Cerebellar cortex (tissue), 1 donor: ENCODE data around the gene NOL9.
A peak's percentile ranks its signal among the peaks of the same experiment; 100 is the strongest.

ENCODE experiments used
- DNase-seq: peaks from one replicate; pipeline ENCODE4 v3.0.0-alpha.2; 2015; ENCODE audit warnings: low spot score

The NOL9 gene

DNA sequence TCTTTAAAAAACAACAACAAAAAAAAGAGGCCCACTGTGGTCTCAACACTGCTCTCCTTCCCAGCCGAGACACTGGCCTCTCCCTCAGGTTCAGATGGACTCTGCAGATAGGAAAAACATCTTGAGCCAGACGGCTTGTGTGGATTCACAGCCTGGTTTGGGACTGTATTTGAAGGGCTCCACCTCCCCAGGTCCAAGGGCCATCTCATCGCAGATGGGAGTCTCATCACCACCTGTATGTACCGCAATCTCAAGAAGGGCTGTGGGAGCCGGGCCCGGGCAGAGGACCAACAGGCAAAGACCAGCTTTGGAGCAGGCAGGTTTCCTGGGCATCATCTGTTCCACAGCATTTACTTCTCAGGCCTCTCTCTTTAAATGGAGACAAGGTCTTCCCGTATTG, 35.7 kb upstream of the NOL9 start:
- DNase-seq: no peak

DNA sequence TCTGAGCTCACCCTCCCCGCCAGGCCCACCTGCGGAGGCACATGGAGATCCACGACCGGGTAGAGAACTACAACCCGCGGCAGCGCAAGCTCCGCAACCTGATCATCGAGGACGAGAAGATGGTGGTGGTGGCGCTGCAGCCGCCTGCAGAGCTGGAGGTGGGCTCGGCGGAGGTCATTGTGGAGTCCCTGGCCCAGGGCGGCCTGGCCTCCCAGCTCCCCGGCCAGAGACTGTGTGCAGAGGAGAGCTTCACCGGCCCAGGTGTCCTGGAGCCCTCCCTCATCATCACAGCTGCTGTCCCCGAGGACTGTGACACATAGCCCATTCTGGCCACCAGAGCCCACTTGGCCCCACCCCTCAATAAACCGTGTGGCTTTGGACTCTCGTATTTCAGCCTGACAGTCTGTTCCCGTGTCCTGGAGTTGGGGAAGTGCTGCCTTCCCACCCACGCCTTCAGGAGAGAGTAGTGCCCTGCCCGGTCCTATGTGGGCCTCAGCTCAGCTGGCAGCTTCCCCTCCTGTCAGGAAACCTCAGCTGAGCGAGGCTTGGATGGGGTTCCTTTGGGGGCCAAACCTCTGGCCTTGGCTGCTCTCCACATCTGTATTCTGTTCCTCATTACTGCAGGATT, 34.7 kb upstream of the NOL9 start:
- DNase-seq: no peak

DNA sequence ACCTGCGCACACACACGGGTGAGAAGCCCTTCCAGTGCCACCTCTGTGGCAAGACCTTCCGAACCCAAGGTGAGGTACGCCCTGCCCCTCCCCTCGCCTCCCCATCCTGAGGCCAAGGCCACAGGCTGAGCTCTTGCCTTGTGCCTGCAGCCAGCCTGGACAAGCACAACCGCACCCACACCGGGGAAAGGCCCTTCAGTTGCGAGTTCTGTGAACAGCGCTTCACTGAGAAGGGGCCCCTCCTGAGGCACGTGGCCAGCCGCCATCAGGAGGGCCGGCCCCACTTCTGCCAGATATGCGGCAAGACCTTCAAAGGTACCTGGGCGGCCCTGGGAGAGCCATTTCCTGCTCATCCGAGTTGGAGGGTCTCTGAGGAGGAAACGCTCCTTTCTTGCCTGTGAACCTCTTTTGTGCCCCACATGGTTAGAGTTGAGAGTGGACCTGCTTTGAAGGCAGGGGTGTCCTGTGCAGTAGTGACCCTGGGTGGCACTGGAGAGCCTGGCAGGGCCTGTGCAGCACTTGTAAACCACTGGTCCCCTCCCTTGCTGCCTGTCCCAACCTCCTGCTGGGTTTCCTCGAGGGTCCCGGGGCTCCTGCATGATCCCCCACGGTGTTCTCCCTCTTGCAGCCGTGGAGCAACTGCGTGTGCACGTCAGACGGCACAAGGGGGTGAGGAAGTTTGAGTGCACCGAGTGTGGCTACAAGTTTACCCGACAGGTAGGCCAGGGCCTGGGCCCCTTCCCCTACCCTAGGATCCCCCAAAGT, 34.0 kb upstream of the NOL9 start:
- DNase-seq: no peak

DNA sequence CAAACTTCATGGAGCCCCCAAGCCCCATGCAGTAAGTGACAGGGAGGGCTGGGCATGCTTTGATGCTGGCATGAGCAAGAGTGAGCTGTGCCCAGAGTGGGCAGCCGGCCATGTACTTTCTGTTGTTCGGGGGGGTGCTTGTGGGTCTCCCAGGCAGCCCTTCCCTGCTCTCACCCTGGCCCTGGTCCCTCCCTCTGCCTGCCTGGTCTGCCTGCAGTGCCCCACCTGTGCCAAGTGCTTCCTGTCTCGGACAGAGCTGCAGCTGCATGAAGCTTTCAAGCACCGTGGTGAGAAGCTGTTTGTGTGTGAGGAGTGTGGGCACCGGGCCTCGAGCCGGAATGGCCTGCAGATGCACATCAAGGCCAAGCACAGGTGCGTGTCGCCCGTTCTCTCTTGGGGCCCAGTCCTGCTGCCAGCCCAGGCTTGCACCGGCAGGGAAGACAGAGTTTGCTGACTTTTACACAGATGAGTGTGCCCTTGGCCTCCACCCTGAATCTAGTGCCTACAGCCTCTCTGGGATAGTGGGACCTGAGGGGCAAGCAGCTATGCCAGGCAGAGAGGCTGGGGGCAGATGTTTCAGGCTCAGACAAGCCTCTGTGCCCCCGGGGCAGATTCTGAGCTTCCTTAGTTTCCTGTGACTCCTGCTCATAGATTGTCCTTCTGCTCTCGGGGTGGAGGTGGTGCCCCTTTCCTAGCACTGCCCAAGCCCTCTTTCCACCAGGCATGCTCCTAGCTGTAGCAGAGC, 33.1 kb upstream of the NOL9 start:
- peak; percentile 75 for DNase-seq

DNA sequence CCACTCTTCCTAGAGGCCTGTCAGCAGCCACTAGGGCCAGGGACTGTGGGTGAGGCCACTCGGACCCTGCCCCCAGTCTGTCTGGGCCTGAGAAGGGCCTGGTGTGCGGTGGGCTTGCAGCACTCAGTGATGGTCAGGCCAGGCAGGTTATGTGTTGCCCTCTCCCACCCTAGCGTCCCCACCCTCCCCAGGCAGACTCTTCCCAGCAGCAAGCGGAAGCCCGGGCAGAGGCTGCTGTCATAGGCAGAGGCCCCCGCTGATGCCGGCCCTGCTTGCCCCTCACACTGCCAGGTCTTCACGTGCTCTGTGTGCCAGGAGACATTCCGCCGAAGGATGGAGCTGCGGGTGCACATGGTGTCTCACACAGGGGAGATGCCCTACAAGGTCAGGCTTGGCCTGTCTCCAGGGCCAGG, 32.1 kb upstream of the NOL9 start:
- DNase-seq: no peak

DNA sequence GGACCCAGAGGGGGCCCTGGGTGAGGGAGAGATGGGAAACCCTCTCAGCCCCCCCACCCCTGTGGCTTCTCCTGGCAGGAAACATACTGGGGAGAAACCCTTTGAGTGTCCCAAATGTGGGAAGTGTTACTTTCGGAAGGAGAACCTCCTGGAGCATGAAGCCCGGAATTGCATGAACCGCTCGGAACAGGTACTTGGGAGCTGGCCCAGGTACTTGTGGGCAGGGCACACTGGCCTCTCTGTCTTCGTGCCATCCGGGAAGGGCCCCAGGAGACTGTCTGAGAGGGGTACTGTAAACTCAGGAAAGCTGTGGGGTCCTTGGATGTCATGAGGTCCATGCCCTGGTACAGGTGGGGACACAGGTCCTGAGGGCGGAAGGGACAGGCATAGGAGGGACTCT, 31.5 kb upstream of the NOL9 start:
- no peak for DNase-seq

DNA sequence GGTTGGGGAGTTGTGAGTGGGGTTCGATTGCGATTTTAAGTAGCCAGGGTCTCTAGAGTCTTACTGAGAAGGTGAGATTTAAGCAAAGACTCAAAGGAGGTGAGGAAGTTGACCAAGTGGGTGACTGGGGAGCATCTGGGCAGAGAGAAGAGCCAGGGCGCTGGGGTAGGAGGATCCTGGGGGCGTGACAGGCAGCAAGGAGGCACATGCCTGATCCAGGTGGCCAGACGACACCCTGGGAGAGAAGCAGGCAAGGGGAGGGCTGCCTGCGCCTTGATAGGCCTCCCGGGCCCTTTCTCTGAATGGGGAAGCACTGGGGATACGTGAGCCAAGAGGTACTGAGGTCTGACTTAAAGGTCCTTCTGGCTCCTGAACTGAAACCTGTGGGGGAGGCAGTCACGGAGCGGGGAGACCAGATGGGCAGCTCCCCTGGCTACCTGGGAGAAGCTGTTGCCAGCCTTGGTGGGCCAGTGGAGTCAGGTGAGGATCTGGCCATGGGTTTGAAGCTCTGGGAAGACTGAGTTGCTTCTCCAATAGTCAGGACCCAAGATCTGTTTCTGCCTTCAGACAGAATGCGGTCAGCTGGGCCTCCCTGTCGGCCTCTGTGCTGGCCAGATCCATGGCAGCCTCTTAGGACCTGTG, 30.9 kb upstream of the NOL9 start:
- peak; percentile 50 for DNase-seq

DNA sequence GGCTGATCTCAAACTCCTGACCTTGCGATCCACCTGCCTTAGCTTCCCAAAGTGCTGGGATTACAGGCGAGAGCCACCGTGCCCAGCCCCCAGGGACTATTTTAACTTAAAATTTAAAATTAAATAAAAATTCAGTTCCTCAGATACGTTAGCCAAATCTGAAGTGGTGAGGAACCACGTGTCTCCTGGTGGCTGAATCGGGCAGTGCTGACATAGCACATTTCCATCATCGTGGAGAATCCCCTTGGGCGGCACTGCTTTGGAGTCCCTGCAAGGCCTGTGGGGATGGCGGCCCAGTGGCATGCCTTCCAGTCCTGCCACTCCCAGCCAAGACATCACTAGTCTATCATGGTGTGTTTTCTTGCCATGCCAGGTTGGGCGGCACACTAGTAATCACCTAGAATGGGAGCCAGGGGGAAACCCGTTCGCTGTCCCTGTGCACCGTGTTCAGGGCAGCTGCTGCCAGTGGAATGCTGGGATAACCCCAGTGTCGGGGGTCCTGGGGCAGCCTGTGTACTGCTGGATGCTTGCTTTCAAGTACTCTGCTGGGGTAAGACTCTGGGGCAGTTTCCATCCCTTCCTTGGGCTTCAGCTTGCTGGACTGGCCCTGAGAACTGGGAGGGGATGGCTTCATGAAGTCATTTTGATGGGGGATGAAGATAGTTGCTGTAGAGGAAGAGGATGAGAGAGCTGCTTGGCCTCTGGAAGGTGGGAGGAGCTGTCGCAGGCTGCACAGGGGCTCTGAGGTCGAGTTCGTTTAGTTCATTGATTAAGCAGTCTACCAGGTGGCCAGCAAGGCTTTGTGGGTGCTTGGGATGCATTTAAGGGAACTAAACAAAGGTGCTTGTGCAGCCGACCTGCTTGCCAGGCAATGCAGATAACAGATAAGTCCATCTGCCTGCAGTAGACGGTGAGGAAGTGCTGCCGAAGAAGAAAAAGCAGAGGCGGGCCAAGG, 30.1 kb upstream of the NOL9 start:
- DNase-seq: no peak

DNA sequence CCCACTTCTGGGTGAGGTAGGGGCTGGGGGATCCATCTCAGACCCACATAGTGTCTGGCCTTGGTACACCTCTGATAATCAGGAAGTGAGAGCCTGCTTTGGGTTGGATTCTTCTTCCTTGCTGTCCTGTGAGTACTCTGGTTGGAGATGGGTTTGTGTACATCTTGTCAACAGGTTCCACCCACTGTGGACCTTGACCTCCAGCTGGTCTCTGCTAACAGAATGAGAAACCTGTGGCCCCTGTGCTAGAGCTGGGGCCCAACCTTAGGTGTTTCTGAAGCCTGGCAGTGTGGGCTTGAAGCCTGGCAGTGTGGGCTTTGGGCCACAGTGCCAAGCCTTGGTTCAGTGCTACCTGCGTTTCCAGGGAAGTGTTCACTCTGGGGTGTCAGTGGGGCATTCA, 28.1 kb upstream of the NOL9 start:
- no peak for DNase-seq

DNA sequence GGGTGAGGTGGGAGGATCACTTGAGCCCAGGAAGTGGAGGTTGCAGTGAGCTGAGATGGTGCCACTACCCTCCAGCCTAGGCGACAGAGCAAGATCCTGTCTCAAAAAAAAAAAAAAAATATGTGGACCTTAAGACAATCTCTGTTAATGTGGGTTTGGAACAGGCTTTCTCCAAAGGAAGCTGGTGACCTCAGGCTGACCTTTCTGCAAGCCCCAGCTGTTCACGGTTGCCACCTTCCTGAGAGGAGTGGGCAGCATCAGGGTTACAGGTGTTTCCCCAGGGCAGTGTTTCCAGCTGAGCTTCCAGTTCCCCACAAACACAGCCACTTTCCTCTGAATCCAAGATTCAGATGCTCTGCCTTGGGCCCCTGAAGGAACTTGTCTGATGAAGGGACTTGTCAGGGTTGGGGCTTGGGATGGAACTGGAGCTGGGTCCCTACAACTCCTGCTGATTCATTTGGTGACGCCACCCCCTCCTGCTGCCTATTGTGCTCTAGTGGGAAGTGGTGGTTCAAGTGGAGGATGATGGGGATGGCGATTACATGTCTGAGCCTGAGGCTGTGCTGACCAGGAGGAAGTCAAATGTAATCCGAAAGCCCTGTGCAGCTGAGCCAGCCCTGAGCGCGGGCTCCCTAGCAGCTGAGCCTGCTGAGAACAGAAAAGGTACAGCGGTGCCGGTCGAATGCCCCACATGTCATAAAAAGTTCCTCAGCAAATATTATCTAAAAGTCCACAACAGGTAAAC, 27.4 kb upstream of the NOL9 start:
- no peak for DNase-seq

DNA sequence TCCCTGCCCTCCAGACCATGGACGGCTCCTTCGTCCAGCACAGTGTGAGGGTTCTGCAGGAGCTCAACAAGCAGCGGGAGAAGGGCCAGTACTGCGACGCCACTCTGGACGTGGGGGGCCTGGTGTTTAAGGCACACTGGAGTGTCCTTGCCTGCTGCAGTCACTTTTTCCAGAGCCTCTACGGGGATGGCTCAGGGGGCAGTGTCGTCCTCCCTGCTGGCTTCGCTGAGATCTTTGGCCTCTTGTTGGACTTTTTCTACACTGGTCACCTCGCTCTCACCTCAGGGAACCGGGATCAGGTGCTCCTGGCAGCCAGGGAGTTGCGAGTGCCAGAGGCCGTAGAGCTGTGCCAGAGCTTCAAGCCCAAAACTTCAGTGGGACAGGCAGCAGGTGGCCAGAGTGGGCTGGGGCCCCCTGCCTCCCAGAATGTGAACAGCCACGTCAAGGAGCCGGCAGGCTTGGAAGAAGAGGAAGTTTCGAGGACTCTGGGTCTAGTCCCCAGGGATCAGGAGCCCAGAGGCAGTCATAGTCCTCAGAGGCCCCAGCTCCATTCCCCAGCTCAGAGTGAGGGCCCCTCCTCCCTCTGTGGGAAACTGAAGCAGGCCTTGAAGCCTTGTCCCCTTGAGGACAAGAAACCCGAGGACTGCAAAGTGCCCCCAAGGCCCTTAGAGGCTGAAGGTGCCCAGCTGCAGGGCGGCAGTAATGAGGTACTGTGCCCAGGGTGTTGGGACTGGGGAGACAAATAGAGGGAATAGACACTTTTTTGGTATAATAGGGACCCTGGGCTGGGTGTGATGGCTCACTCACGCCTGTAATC, 26.5 kb upstream of the NOL9 start:
- DNase-seq: no peak

DNA sequence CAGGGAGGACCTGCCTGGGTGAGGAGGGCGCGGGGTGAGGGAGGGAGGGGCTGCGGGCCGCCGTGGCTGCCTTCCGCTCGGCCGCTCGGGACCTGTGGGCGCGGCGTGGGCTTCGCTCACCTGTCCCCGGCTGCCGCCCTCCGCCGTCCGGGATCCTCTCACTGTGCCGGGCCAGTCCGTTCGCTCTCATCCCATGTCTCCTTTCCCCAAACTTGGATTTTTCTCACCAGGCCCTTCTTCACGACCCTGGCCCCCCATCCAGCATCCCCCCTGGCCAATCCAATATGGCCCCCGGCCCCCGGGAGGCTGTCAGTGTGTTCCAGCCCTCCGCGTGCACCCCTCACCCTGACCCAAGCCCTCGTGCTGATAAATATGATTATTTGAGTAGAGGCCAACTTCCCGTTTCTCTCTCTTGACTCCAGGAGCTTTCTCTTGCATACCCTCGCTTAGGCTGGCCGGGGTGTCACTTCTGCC, 25.8 kb upstream of the NOL9 start:
- DNase-seq: no peak

DNA sequence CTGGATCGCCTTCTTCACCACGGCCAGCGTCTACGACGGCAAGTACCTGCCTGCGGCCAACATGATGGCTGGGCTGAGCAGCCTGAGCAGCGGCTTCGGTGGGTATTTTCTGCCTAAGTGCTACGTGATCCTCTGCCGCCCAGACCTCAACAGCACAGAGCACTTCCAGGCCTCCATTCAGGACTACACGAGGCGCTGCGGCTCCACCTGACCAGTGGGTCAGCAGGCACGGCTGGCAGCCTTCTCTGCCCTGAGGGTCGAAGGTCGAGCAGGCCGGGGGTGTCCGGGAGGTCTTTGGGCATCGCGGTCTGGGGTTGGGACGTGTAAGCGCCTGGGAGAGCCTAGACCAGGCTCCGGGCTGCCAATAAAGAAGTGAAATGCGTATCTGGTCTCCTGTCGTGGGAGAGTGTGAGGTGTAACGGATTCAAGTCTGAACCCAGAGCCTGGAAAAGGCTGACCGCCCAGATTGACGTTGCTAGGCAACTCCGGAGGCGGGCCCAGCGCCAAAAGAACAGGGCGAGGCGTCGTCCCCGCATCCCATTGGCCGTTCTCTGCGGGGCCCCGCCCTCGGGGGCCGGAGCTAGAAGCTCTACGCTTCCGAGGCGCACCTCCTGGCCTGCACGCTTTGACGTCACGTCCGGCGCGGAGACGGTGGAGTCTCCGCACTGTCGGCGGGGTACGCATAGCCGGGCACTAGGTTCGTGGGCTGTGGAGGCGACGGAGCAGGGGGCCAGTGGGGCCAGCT, 25.2 kb upstream of the NOL9 start, which contains the start of gene ZBTB48:
Gene ZBTB48 (plus strand): TSS at position 621 of the 745 bp plus-strand sequence. CDS start 616 bp downstream, outside the sequence.
- peak; percentile 99 for DNase-seq

DNA sequence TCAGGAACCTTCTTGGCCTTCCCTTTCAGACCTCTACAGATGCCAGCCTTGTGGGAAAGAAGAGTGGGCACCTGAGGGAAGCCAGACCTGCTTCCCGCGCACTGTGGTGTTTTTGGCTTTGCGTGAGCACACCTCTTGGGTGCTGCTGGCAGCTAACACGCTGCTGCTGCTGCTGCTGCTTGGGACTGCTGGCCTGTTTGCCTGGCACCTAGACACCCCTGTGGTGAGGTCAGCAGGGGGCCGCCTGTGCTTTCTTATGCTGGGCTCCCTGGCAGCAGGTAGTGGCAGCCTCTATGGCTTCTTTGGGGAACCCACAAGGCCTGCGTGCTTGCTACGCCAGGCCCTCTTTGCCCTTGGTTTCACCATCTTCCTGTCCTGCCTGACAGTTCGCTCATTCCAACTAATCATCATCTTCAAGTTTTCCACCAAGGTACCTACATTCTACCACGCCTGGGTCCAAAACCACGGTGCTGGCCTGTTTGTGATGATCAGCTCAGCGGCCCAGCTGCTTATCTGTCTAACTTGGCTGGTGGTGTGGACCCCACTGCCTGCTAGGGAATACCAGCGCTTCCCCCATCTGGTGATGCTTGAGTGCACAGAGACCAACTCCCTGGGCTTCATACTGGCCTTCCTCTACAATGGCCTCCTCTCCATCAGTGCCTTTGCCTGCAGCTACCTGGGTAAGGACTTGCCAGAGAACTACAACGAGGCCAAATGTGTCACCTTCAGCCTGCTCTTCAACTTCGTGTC, 24.5 kb upstream of the NOL9 start:
- no peak for DNase-seq

DNA sequence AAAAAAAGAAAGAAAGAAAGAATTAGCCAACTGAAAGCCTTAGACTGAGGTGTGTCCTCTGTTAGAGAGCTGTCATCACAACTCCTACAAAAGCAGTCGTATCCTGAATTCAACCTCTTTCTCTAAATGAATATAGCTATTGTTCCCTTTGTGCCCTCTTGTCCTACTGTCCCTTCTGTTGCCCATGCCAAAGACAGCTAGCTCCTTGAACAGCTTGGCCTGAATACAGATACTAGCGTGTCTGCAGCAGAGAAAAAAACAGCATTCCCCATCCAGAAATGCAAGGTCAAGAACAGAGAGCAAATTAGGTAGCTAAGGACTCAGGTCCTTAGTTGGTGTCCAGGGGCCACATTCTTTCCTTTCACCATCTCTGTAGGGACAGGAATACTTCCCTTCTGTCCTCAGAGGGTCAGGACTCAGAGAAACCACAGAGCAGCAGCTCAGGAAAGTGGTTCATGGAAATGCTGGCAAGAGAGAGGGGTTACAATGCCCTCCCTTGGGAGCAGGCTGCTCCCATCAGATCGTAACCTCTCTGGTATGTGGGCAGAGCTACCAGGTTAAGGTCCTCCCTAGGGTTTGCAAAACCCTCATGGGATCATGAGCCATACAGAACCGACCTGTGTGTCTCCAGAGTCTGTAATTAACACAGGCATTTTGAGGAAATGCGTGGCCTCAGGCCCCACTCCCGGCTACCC, 23.7 kb upstream of the NOL9 start:
- DNase-seq: no peak

DNA sequence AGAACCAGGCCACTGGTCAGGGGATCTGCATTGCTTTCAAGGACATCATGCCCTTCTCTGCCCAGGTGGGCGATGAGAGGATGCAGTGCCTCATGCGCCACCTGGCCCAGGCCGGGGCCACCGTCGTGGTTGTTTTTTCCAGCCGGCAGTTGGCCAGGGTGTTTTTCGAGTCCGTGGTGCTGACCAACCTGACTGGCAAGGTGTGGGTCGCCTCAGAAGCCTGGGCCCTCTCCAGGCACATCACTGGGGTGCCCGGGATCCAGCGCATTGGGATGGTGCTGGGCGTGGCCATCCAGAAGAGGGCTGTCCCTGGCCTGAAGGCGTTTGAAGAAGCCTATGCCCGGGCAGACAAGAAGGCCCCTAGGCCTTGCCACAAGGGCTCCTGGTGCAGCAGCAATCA, 20.5 kb upstream of the NOL9 start:
- no peak for DNase-seq

DNA sequence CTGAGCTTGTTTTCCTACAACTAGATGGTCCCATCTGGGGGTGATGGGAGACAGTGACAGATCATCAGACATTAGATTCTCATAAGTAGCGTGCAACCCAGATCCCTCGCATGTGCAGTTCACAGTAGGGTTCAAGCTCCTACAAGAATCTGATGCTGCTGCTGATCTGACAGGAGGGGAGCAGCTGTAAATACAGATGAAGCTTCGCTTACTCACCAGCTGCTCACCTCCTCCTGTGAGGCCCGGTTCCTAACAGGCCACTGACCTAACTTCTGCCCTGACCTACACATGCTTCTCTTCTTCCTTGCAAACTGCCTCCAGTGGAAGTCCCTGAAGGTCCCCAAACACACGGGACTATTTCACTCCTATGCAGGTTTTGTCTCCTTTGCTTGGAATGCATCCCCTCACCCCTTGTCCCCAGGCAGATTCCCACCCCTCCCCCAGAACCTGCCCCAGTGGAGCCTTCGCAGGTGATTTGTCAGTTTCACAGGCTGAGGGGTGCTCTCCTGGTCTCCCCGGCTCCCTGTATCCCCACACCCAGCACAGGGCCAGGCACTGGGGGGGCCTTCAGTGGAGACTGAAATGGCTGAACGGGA, 19.8 kb upstream of the NOL9 start:
- no peak for DNase-seq
